ENCODE results near the gene STAB1. TPM values are rescaled to one million over a fixed set of nuclear protein-coding genes. Genes with fewer than 3 reads are reported as not detected.

Gene STAB1
- total RNA-seq, 1 donor from 2014 or later, result not detected

DNA sequence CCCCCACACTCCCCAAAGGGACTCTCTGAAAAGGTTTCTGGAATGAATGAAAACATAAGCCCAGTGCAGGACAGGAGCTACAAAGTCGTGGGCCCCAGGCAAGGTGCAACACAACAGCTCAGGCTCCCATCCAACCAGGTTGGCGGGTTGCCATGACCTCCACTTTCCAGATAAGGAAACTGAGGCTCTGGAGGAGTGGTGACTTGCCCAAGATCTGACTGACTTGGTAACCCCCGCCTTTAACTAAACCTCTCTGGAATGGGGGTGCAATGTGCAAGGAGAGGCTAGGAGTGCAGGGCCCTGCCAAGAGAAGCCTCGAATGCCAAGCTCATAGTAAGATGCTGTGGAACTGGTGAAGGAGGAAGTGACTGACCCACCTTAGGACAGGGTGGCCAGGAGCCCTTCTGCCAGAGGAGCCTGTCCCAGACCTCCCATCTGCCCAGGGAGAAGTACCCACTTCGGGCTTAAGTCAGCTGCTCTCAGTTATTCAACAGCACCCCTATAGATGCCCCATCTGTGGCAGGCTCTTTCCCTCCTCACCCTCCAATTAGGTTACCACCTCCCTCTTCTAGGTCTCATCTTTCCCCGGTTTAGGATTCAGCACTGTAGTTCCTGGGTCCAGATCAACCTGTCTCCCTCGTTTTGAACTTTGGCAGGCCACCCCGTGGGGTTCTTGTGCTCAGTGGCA is 40.7 kb upstream of the STAB1 start:
- peaks cover 16% of the 10 kb centered on the region for H3K36me3 ChIP-seq
- H3K4me3 Mint-ChIP-seq, result peak overlapping the region; percentile 97
- H3K27me3 ChIP-seq, result no peaks in the 10 kb centered on the region
- no peak overlapping the region for H3K27ac Mint-ChIP-seq
- H3K4me2 ChIP-seq, result no peak overlapping the region
- peaks cover 23% of the 10 kb centered on the region for H4K20me1 ChIP-seq (ENCODE audit: low read depth)
- H3K27ac ChIP-seq, result no peak overlapping the region
- no peak overlapping the region for H3K9ac ChIP-seq
- H2AFZ ChIP-seq (replicated peaks), result no peak overlapping the region
- peaks cover 16% of the 10 kb centered on the region for H3K27me3 Mint-ChIP-seq (ENCODE audit: insufficient read depth, low read depth)
- no peak for DNase-seq (ENCODE audit: low spot score)
- TF ChIP-seq, protein P1, sequence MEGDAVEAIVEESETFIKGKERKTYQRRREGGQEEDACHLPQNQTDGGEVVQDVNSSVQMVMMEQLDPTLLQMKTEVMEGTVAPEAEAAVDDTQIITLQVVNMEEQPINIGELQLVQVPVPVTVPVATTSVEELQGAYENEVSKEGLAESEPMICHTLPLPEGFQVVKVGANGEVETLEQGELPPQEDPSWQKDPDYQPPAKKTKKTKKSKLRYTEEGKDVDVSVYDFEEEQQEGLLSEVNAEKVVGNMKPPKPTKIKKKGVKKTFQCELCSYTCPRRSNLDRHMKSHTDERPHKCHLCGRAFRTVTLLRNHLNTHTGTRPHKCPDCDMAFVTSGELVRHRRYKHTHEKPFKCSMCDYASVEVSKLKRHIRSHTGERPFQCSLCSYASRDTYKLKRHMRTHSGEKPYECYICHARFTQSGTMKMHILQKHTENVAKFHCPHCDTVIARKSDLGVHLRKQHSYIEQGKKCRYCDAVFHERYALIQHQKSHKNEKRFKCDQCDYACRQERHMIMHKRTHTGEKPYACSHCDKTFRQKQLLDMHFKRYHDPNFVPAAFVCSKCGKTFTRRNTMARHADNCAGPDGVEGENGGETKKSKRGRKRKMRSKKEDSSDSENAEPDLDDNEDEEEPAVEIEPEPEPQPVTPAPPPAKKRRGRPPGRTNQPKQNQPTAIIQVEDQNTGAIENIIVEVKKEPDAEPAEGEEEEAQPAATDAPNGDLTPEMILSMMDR (IDR thresholded peaks at IDR 0.05), result no peak
- no peak for TF ChIP-seq EZH2 (IDR thresholded peaks at IDR 0.05)
- TF ChIP-seq EZH2phosphoT487 (IDR thresholded peaks at IDR 0.05), result no peak
- peaks cover 39% of the 10 kb centered on the region for H3K79me2 ChIP-seq (ENCODE audit: low read depth)
- H3K4me1 ChIP-seq, result peaks cover 32% of the 10 kb centered on the region
- H3K9me3 ChIP-seq (ENCODE audit: low read depth), result no peaks in the 10 kb centered on the region
- H3K9me3 Mint-ChIP-seq, result no peaks in the 10 kb centered on the region
- peaks cover 14% of the 10 kb centered on the region for H3K36me3 Mint-ChIP-seq
- no peak overlapping the region for H3K4me3 ChIP-seq
- peaks cover 23% of the 10 kb centered on the region for H3F3A ChIP-seq (ENCODE audit: low read depth)
- H3K4me1 Mint-ChIP-seq, result peaks cover 41% of the 10 kb centered on the region

DNA sequence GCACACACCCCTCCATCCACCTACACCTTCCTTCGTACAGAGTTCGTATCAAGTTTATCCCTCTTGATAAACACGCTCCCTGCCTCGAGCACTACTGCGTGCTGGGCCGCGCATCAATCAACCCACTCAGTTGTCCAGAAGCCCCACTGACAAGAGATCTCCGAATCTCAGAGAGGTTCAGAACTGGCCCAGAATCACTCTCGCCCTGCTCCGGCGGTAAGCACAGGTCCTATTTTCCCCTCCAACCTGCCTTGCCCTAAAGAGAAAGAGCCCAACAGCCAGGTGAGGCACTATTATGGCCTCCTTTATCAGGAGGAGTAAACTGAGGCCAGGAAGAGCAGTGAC is 40.2 kb upstream of the STAB1 start:
- Mint-ChIP-seq H3K36me3 (peaks cover 14% of the 10 kb centered on the region), H3K4me3 (peak overlapping the region; percentile 97), H3K9me3 (no peaks in the 10 kb centered on the region), H3K27me3 (ENCODE audit: insufficient read depth, low read depth) (peaks cover 14% of the 10 kb centered on the region), H3K4me1 (peaks cover 41% of the 10 kb centered on the region), H3K27ac (peak overlapping the region; percentile 87)
- peaks cover 43% of the 10 kb centered on the region for H3K79me2 ChIP-seq (ENCODE audit: low read depth)
- peak overlapping the region; percentile 80 for H3K4me3 ChIP-seq
- H3K9ac ChIP-seq, result no peak overlapping the region
- peaks cover 16% of the 10 kb centered on the region for H3K36me3 ChIP-seq
- no peaks in the 10 kb centered on the region for H3K9me3 ChIP-seq (ENCODE audit: low read depth)
- no peak for DNase-seq (ENCODE audit: low spot score)
- TF ChIP-seq, protein P1 (IDR thresholded peaks at IDR 0.05), result no peak
- TF ChIP-seq EZH2phosphoT487 (IDR thresholded peaks at IDR 0.05), result no peak
- no peak for TF ChIP-seq EZH2 (IDR thresholded peaks at IDR 0.05)
- peak overlapping the region; percentile 99 for H3K4me2 ChIP-seq
- peaks cover 23% of the 10 kb centered on the region for H4K20me1 ChIP-seq (ENCODE audit: low read depth)
- peak overlapping the region; percentile 65 for H2AFZ ChIP-seq (replicated peaks)
- H3K27ac ChIP-seq, result no peak overlapping the region
- no peaks in the 10 kb centered on the region for H3K27me3 ChIP-seq
- H3K4me1 ChIP-seq, result peaks cover 32% of the 10 kb centered on the region
- H3F3A ChIP-seq (ENCODE audit: low read depth), result peaks cover 23% of the 10 kb centered on the region

DNA sequence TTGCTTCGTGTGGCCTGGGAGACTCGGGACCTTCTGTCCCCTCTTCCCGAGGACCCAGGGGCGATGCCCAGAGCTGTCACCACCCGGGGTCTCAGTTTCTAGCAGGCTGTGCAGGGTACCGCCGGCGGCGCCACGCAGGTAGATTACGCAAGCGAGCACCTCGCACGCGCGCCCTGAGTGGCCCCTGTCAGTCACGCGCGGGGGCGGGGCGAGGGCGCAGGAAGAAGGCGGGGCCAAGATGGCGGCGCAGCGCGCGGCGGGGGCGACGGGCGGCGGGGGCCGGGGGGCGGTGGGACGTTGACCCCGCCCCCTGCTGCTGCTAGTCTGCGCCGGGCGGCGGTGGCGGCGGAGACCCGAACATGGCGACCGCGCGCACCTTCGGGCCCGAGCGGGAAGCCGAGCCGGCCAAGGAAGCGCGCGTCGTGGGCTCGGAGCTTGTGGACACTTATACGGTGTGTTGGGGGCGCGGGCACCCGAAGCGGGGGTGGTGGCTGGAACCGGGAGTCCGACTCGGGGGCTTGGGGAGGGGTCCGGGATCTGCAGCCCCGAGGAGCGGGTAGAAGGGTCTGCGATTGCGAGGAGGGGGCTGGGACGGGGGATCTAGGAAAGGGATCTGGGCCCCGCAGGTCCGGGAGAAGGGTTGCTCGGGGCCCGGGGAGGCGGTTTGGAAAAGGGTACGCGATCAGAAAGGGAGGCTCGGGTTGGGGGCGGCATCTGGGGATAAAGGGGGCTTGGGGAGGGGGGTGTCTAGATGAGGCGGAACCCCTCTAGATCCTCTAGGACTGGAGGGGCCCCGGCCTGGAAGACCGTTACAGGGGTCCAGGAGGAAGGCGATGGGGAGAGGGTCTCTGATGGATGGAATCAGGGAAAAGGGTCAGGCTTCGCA is 39.6 kb upstream of the STAB1 start, which contains the start of gene NISCH:
Gene NISCH (plus strand): TSS at position 322 of the 886 bp plus-strand sequence. CDS start 38 bp downstream, at position 360.
- Histone ChIP-seq H3K9ac (peak within 1 kb of the TSS; percentile 83), H3K4me1 (peaks cover 32% of the 10 kb centered on the region), H3K9me3 (ENCODE audit: low read depth) (no peaks in the 10 kb centered on the region), H4K20me1 (ENCODE audit: low read depth) (peaks cover 28% of the 10 kb centered on the region), H3K27me3 (no peaks in the 10 kb centered on the region), H3K36me3 (peaks cover 18% of the 10 kb centered on the region), H3K4me3 (peak within 1 kb of the TSS; percentile 80), H3F3A (ENCODE audit: low read depth) (peaks cover 23% of the 10 kb centered on the region), H3K4me2 (peak within 1 kb of the TSS; percentile 99), H3K27ac (peak within 1 kb of the TSS; percentile 22), H3K79me2 (ENCODE audit: low read depth) (peaks cover 47% of the 10 kb centered on the region), H2AFZ (replicated peaks) (peak within 1 kb of the TSS; percentile 65)
- peaks cover 14% of the 10 kb centered on the region for H3K27me3 Mint-ChIP-seq (ENCODE audit: insufficient read depth, low read depth)
- TF ChIP-seq, protein P1 (IDR thresholded peaks at IDR 0.05), result no peak
- TF ChIP-seq EZH2phosphoT487 (IDR thresholded peaks at IDR 0.05) (no peak), EZH2 (IDR thresholded peaks at IDR 0.05) (no peak)
- H3K27ac Mint-ChIP-seq, result peak within 1 kb of the TSS; percentile 87
- peak within 1 kb of the TSS; percentile 97 for H3K4me3 Mint-ChIP-seq
- H3K4me1 Mint-ChIP-seq, result peaks cover 41% of the 10 kb centered on the region
- H3K36me3 Mint-ChIP-seq, result peaks cover 14% of the 10 kb centered on the region
- peak; percentile 94 for DNase-seq (ENCODE audit: low spot score)
- no peaks in the 10 kb centered on the region for H3K9me3 Mint-ChIP-seq

Data from neural progenitor cell (in vitro differentiated cells).